H1 (cell line): ENCODE data around the gene COL5A3. TPM values are rescaled to one million over a fixed set of nuclear protein-coding genes. Genes with fewer than 3 reads are reported as not detected.

Experiments used
- CTCF ChIA-PET: fragments of 300-600 bp; sonication (Branson Sonifier 250); formaldehyde crosslinking; loops from one replicate; lab custom pipeline; 2021; ENCODE audit not compliant: partially characterized antibody; lab: Charles Lee
- POLR2A ChIA-PET: fragments of 300-600 bp; sonication (Branson Sonifier 250); formaldehyde crosslinking; loops from one replicate; lab custom pipeline; 2021; ENCODE audit warnings: inconsistent platforms; ENCODE audit not compliant: partially characterized antibody; lab: Charles Lee
- DNase-seq, 2 experiments: peaks; one replicate each; pipeline versions ENCODE4 v3.0.0 to v3.0.0-alpha.2; 2010 to 2022; ENCODE audit warnings: low spot score in 2 of 2, low read depth in 1 of 2, mixed read lengths in 1 of 2
- FAIRE-seq: peaks from 2 replicates; lab custom pipeline; 2011; peaks lifted over from hg19 to GRCh38; lab: Jason Lieb, UNC
- H2AFZ ChIP-seq: 2 replicates; pipeline ENCODE4 v1.8.1; 2012; ENCODE audit warnings: low read length, inconsistent platforms
- H2AK5ac ChIP-seq: 2 replicates; pipeline ENCODE4 v1.6.1; 2013; ENCODE audit warnings: low read depth, low read length
- H2BK120ac ChIP-seq: replicated peaks from 2 replicates; pipeline ENCODE3; 2013; ENCODE audit warnings: low read depth, low read length, inconsistent platforms
- H2BK12ac ChIP-seq: 2 replicates; pipeline ENCODE4 v1.6.1; 2013; ENCODE audit warnings: low read depth, low read length
- H2BK15ac ChIP-seq: 2 replicates; pipeline ENCODE4 v1.6.1; 2013; ENCODE audit warnings: low read length
- H2BK20ac ChIP-seq: 2 replicates; pipeline ENCODE4 v1.6.1; 2013; ENCODE audit warnings: low read length
- H2BK5ac ChIP-seq: 2 replicates; pipeline ENCODE4 v1.6.1; 2013; ENCODE audit warnings: low read depth, low read length
- H3K14ac ChIP-seq: 2 replicates; pipeline ENCODE4 v1.6.1; 2013; ENCODE audit warnings: inconsistent platforms; ENCODE audit not compliant: insufficient read length
- H3K18ac ChIP-seq: 2 replicates; pipeline ENCODE4 v1.6.1; 2013; ENCODE audit warnings: low read length; ENCODE audit errors: extremely low read depth
- H3K23ac ChIP-seq: 2 replicates; pipeline ENCODE4 v1.6.1; 2013; ENCODE audit warnings: inconsistent platforms; ENCODE audit not compliant: insufficient read length
- H3K23me2 ChIP-seq: 2 replicates; pipeline ENCODE4 v1.6.1; 2013; ENCODE audit warnings: low read depth, low read length
- H3K27ac ChIP-seq: 2 replicates; pipeline ENCODE4 v1.6.1; 2011; ENCODE audit warnings: low read depth, low read length, inconsistent platforms
- H3K27me3 ChIP-seq, 4 experiments: replicated peaks in 1 of 4; 1 replicate in 1 of 4; 2 replicates in 3 of 4; pipeline versions ENCODE4 v1.6.1 to v1.8.1; 2011 to 2013; ENCODE audit warnings: low read length in 3 of 4, mild to moderate bottlenecking in 3 of 4, inconsistent platforms in 2 of 4, mixed read lengths in 2 of 4, moderate library complexity in 1 of 4; ENCODE audit not compliant: control insufficient read depth in 3 of 4, insufficient read depth in 3 of 4; ENCODE audit errors: extremely low read depth in 1 of 4
- H3K36me3 ChIP-seq, 4 experiments: 2 replicates each; pipeline versions ENCODE4 v1.6.1 to v1.8.1; 2011 to 2013; ENCODE audit warnings: mild to moderate bottlenecking in 4 of 4, low read length in 3 of 4, moderate library complexity in 2 of 4, control low read depth in 1 of 4, inconsistent platforms in 1 of 4; ENCODE audit not compliant: insufficient read depth in 4 of 4, control insufficient read depth in 2 of 4
- H3K4ac ChIP-seq: replicated peaks from 2 replicates; pipeline ENCODE3; 2013; ENCODE audit warnings: low read length, low read depth, mixed read lengths, inconsistent platforms; ENCODE audit not compliant: insufficient read length
- H3K4me1 ChIP-seq, 4 experiments: replicated peaks in 1 of 4; 1 replicate in 1 of 4; 2 replicates in 3 of 4; pipeline versions ENCODE4 v1.6.1 to v1.8.1; 2011 to 2013; ENCODE audit warnings: low read length in 3 of 4, inconsistent platforms in 2 of 4, mixed read lengths in 1 of 4; ENCODE audit not compliant: insufficient read depth in 4 of 4, control insufficient read depth in 3 of 4
- H3K4me2 ChIP-seq, 2 experiments: 2 replicates each; pipeline versions ENCODE4 v1.6.1 to v1.8.1; 2011 to 2013; ENCODE audit warnings: low read depth in 2 of 2, low read length in 2 of 2, control low read depth in 1 of 2, inconsistent platforms in 1 of 2, mild to moderate bottlenecking in 1 of 2; ENCODE audit not compliant: insufficient read depth in 1 of 2
- H3K4me3 ChIP-seq, 4 experiments: fragments of 200-600, 300-600 bp in 1 of 4; sonication (generic), shearing (Covaris generic), sonication (Bioruptor Twin) in 1 of 4; 2 replicates each; pipeline versions ENCODE4 v1.5.1 to v1.8.1; 2011 to 2016; ENCODE audit warnings: low read length in 4 of 4, low read depth in 3 of 4, control low read depth in 2 of 4, inconsistent platforms in 2 of 4, mild to moderate bottlenecking in 2 of 4, mixed read lengths in 1 of 4, moderate library complexity in 1 of 4; ENCODE audit not compliant: insufficient read depth in 2 of 4; ENCODE audit errors: extremely low read depth in 1 of 4
- H3K56ac ChIP-seq: replicated peaks from 2 replicates; pipeline ENCODE3; 2013; ENCODE audit warnings: low read depth, mild to moderate bottlenecking, mixed read lengths, low read length, inconsistent platforms; ENCODE audit not compliant: insufficient read length
- H3K79me1 ChIP-seq: 2 replicates; pipeline ENCODE4 v1.6.1; 2013; ENCODE audit warnings: low read depth, low read length, control low read depth
- H3K79me2 ChIP-seq, 2 experiments: 2 replicates each; pipeline versions ENCODE4 v1.6.1 to v1.8.1; 2012 to 2013; ENCODE audit warnings: low read length in 2 of 2, mild to moderate bottlenecking in 2 of 2, inconsistent platforms in 1 of 2; ENCODE audit not compliant: insufficient read depth in 2 of 2, control insufficient read depth in 1 of 2
- H3K9ac ChIP-seq, 4 experiments: replicated peaks in 1 of 4; 1 replicate in 1 of 4; 2 replicates in 3 of 4; pipeline versions ENCODE4 v1.6.1 to v1.8.1; 2011 to 2013; ENCODE audit warnings: low read depth in 3 of 4, low read length in 3 of 4, control low read depth in 2 of 4, mild to moderate bottlenecking in 2 of 4, moderate library complexity in 2 of 4, inconsistent platforms in 1 of 4; ENCODE audit errors: extremely low read depth in 1 of 4
- H3K9me3 ChIP-seq, 2 experiments: 2 replicates each; pipeline versions ENCODE4 v1.6.1 to v1.8.1; 2012 to 2013; ENCODE audit warnings: mild to moderate bottlenecking in 2 of 2, moderate library complexity in 2 of 2, control low read depth in 1 of 2, inconsistent platforms in 1 of 2, low read depth in 1 of 2, low read length in 1 of 2, mixed read lengths in 1 of 2; ENCODE audit not compliant: insufficient read depth in 2 of 2
- H4K20me1 ChIP-seq, 2 experiments: replicated peaks in 1 of 2; 2 replicates each; pipeline versions ENCODE3 to v1.8.1; 2011 to 2013; ENCODE audit warnings: inconsistent platforms in 2 of 2, low read length in 2 of 2, mild to moderate bottlenecking in 1 of 2; ENCODE audit not compliant: insufficient read depth in 2 of 2, control insufficient read depth in 1 of 2
- H4K5ac ChIP-seq: 2 replicates; pipeline ENCODE4 v1.6.1; 2013; ENCODE audit warnings: low read length, low read depth, mixed read lengths, inconsistent platforms; ENCODE audit not compliant: insufficient read length
- H4K8ac ChIP-seq: 2 replicates; pipeline ENCODE4 v1.8.0; 2013; ENCODE audit warnings: mild to moderate bottlenecking, moderate library complexity, low read length, inconsistent platforms; ENCODE audit not compliant: insufficient read depth; ENCODE audit errors: extremely low read depth
- H4K91ac ChIP-seq: replicated peaks from 2 replicates; pipeline ENCODE3; 2013; ENCODE audit warnings: low read length, mixed read lengths, inconsistent platforms; ENCODE audit not compliant: insufficient read length
- CREB1 ChIP-seq: IDR thresholded peaks from 2 replicates; pipeline ENCODE4 v1.6.1; 2012; ENCODE audit warnings: inconsistent platforms
- WGBS, 2 experiments: shearing (Covaris generic) in 1 of 2; methylation state at CpG; one replicate each; pipeline versions ENCODE4 v1.1.6 to v1.1.7; 2013 to 2015; ENCODE audit warnings: low lambda C conversion rate in 2 of 2, mixed read lengths in 2 of 2, inconsistent platforms in 1 of 2, low coverage in 1 of 2, missing lambda C conversion rate in 1 of 2; ENCODE audit not compliant: insufficient replicate concordance in 2 of 2, insufficient coverage in 1 of 2, insufficient read length in 1 of 2; ENCODE audit errors: extremely low coverage in 1 of 2, missing lambda C conversion rate in 1 of 2; 5-methylcytosine and 5-hydroxymethylcytosine counted together
- polyA plus RNA-seq, 7 experiments: library from polyadenylated mRNA; depleted of rRNA in 3 of 7; stranded (reverse) in 5 of 7; unstranded in 2 of 7; fragments of >200 nt in 5 of 7; fragments of 200-250 nt in 2 of 7; gene quantifications; 1 replicate in 5 of 7; 2 replicates in 1 of 7; 4 replicates in 1 of 7; pipeline versions ENCODE4 v1.2.1 to v1.2.3, GENCODE V29; 2011 to 2013; ENCODE audit warnings: missing spikeins in 2 of 7, mixed read lengths in 2 of 7
- total RNA-seq: library from RNA; stranded (reverse); fragmentation: NEBNext Ultra II Directional; extraction: Animal tissue kit (Norgen Biotek cat#: 25700); gene quantifications from 2 replicates; pipeline ENCODE4 v1.2.1, GENCODE V29; 2021
- TF ChIP-seq, protein P1 (sequence below): IDR thresholded peaks from 2 replicates; pipeline ENCODE4 v1.6.1; 2012; ENCODE audit warnings: inconsistent platforms
- TF ChIP-seq, protein P2 (sequence below): IDR thresholded peaks from 2 replicates; pipeline ENCODE4 v1.6.1; 2012; ENCODE audit warnings: inconsistent platforms

The COL5A3 gene
- total and polyA plus RNA-seq, 2 of the 8 experiments (the other 6 are each of a cell fraction or from before 2014, with no cell fraction given), result 0.67 to 0.74 TPM

- peak overlapping the region; percentile 12 for H3K4ac ChIP-seq
- no peak overlapping the region; a peak in 1 of 7 replicates for H3K9ac ChIP-seq
- no peaks in the 10 kb centered on the region for H4K20me1 ChIP-seq
- H2BK120ac ChIP-seq, result no peak overlapping the region
- no peak overlapping the region for H3K56ac ChIP-seq
- no peak overlapping the region; the same call in 1 of the 2 replicates for H4K8ac ChIP-seq
- TF ChIP-seq, protein P1, sequence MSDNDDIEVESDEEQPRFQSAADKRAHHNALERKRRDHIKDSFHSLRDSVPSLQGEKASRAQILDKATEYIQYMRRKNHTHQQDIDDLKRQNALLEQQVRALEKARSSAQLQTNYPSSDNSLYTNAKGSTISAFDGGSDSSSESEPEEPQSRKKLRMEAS, result peak; percentile 60
- TF ChIP-seq, protein P2, sequence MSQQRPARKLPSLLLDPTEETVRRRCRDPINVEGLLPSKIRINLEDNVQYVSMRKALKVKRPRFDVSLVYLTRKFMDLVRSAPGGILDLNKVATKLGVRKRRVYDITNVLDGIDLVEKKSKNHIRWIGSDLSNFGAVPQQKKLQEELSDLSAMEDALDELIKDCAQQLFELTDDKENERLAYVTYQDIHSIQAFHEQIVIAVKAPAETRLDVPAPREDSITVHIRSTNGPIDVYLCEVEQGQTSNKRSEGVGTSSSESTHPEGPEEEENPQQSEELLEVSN, result peak; percentile 31; the same call in 1 of the 2 replicates
- TF ChIP-seq CREB1, result no peak
- TF ChIP-seq, all 59 proteins: peak for 2
- H3K9me3 ChIP-seq, result peaks cover 9% of the 10 kb centered on the region in 2 experiments; a peak in 3 of 4 replicates
- peaks cover 0 to 7% (median 5%) of the 10 kb centered on the region in 4 experiments; a peak in 5 of 7 replicates for H3K4me1 ChIP-seq
- DNase-seq, result no peak
- no peaks in the 10 kb centered on the region; a peak in 1 of 7 replicates for H3K27me3 ChIP-seq
- no peak overlapping the region for H3K27ac ChIP-seq
- H2BK15ac ChIP-seq, result peak overlapping the region; percentile 100
- no peak for FAIRE-seq
- no peak overlapping the region for H3K4me3 ChIP-seq
- 65% methylated on average over 17 of the region's 18 CpGs; no CpG with 5 or more reads in 1 of the 2 experiments for WGBS, 2 experiments
- 0 out of 4 replicates have a peak overlapping the region, but pooled peaks of 1 of the 2 experiments have one; percentile 24 for H3K4me2 ChIP-seq
- no peaks in the 10 kb centered on the region for H3K79me2 ChIP-seq
- peak overlapping the region; percentile 97 for H2BK12ac ChIP-seq
- POLR2A ChIA-PET, result interaction anchor here (0.7 to 1.0 kb wide), 2 partner anchors 9 to 43 kb away, joined by 4 read pairs; partner anchors contain the start of gene OLFM2
- H2BK20ac ChIP-seq, result peak overlapping the region; percentile 100
- no peak overlapping the region for H3K14ac ChIP-seq
- peaks cover 6% of the 10 kb centered on the region; the same call in 1 of the 2 replicates for H3K23me2 ChIP-seq
- H3K18ac ChIP-seq, result peak overlapping the region; percentile 32
- no peaks in the 10 kb centered on the region for H3K36me3 ChIP-seq
- H2BK5ac ChIP-seq, result peak overlapping the region; percentile 77; the same call in 1 of the 2 replicates
- H4K91ac ChIP-seq, result peak overlapping the region; percentile 84
- H4K5ac ChIP-seq, result no peak overlapping the region
- peak overlapping the region; percentile 85 for H2AFZ ChIP-seq
- H3K23ac ChIP-seq, result no peak overlapping the region
- H2AK5ac ChIP-seq, result no peak overlapping the region
- no peaks in the 10 kb centered on the region for H3K79me1 ChIP-seq
- CTCF ChIA-PET, result interaction anchor here (0.9 to 2.5 kb wide), 5 partner anchors 13 to 82 kb away, joined by 3 to 7 read pairs (median 3); no protein-coding TSS in a partner anchor
Measured at GRCh38 chr19:9945319-9945966, 64.9 kb downstream of the COL5A3 start.
